Mammary epithelial cell (primary cell): Measurements from ENCODE around the gene PERM1.

ENCODE experiments used
- CTCF ChIP-seq, 2 donors: IDR thresholded peaks in 1 of 2; conservative IDR thresholded peaks in 1 of 2; 2 replicates each; pipeline ENCODE4 v1.5.1; 2011 to 2012; ENCODE audit warnings: inconsistent platforms in 2 of 2, low read length in 2 of 2, mild to moderate bottlenecking in 2 of 2, control low read depth in 1 of 2, low read depth in 1 of 2; ENCODE audit not compliant: insufficient read depth in 1 of 2; ENCODE audit errors: extremely low read depth in 1 of 2
- EZH2 ChIP-seq: IDR thresholded peaks from 2 replicates; pipeline ENCODE4 v1.6.1; 2012; ENCODE audit warnings: low read length, inconsistent platforms, borderline replicate concordance

GRCh38 chr1:970242-970972 lies 11.5 kb downstream of the PERM1 start:
- TF ChIP-seq CTCF (conservative IDR thresholded peaks at IDR 0.05 in 1 of 2, IDR thresholded peaks at IDR 0.05 in 1 of 2; ENCODE audit: extremely low read depth in 1 of 2, insufficient read depth in 1 of 2, low read depth in 1 of 2, low read length in 2 of 2) (no peak), EZH2 (no peak)
